Nephron progenitor cell (in vitro differentiated cells): ENCODE measurements around the gene CREB3L2.

Experiments used
- DNase-seq: peaks from one replicate; pipeline ENCODE4 v3.0.0; 2021
- H3K27ac Mint-ChIP-seq: 2 replicates; pipeline ENCODE4 v1.8.0; 2021; ENCODE audit warnings: mild to moderate bottlenecking, moderate library complexity, mixed read lengths
- H3K27me3 Mint-ChIP-seq: 2 replicates; pipeline ENCODE4 v1.8.0; 2021; ENCODE audit warnings: mild to moderate bottlenecking, low read depth, mixed read lengths; ENCODE audit not compliant: poor library complexity
- H3K36me3 Mint-ChIP-seq: 2 replicates; pipeline ENCODE4 v1.8.0; 2021; ENCODE audit warnings: low read depth, mixed read lengths
- H3K4me1 Mint-ChIP-seq: 2 replicates; pipeline ENCODE4 v1.8.0; 2021; ENCODE audit warnings: mixed read lengths
- H3K4me3 Mint-ChIP-seq: 2 replicates; pipeline ENCODE4 v1.8.0; 2021; ENCODE audit warnings: mild to moderate bottlenecking, moderate library complexity, mixed read lengths
- H3K9me3 Mint-ChIP-seq: 2 replicates; pipeline ENCODE4 v1.8.0; 2021; ENCODE audit warnings: mild to moderate bottlenecking, moderate library complexity, mixed read lengths
- TF ChIP-seq, protein P1 (sequence below): fragments of 200-600 bp; sonication (generic); IDR thresholded peaks from 2 replicates; pipeline ENCODE4 v1.5.0; 2021; ENCODE audit warnings: antibody characterized with exemption

The CREB3L2 gene

DNA sequence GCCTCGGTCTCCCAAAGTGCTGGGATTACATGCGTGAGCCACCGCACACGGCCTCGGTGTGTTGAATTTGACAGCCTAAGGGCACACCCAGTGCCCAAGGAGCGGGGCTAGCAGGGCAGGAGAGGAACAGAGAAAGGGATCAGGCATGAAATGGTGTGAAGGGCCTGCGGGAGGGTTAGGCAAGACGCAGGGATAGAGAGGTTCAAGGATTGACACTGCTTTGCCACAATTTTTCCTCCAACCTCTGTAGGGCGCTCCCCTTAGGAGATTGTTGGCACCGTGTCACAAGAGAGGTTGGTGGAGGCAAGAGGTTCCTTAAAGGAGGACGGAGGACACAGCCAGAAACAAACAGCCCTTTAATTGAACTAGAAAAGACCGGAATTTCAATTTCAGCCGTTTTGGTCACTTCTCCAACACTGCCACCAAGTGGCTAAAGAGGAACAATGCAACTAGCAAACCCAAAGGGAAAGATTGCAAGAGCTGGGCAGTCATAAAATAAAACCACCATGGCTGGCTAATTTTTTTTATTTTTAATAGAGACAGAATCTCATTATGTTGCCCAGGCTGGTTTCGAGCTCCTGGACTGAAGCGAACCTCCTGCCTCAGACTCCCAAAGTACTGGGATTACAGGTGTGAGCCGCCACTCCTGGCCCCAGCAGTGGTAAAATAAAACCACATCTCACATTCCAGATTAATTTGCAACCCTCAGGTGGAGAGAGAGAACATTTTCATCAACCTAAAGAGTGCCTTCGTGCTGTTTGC, 6.9 kb upstream of the CREB3L2 start:
- peak; percentile 33 for DNase-seq
- H3K4me1 Mint-ChIP-seq, result peaks cover 13% of the 10 kb centered on the region
- no peaks in the 10 kb centered on the region for H3K9me3 Mint-ChIP-seq
- no peak overlapping the region for H3K4me3 Mint-ChIP-seq
- H3K27ac Mint-ChIP-seq, result no peak overlapping the region
- TF ChIP-seq, protein P1, sequence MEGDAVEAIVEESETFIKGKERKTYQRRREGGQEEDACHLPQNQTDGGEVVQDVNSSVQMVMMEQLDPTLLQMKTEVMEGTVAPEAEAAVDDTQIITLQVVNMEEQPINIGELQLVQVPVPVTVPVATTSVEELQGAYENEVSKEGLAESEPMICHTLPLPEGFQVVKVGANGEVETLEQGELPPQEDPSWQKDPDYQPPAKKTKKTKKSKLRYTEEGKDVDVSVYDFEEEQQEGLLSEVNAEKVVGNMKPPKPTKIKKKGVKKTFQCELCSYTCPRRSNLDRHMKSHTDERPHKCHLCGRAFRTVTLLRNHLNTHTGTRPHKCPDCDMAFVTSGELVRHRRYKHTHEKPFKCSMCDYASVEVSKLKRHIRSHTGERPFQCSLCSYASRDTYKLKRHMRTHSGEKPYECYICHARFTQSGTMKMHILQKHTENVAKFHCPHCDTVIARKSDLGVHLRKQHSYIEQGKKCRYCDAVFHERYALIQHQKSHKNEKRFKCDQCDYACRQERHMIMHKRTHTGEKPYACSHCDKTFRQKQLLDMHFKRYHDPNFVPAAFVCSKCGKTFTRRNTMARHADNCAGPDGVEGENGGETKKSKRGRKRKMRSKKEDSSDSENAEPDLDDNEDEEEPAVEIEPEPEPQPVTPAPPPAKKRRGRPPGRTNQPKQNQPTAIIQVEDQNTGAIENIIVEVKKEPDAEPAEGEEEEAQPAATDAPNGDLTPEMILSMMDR, result peak; percentile 79
- peaks cover 3% of the 10 kb centered on the region for H3K27me3 Mint-ChIP-seq
- no peaks in the 10 kb centered on the region for H3K36me3 Mint-ChIP-seq

DNA sequence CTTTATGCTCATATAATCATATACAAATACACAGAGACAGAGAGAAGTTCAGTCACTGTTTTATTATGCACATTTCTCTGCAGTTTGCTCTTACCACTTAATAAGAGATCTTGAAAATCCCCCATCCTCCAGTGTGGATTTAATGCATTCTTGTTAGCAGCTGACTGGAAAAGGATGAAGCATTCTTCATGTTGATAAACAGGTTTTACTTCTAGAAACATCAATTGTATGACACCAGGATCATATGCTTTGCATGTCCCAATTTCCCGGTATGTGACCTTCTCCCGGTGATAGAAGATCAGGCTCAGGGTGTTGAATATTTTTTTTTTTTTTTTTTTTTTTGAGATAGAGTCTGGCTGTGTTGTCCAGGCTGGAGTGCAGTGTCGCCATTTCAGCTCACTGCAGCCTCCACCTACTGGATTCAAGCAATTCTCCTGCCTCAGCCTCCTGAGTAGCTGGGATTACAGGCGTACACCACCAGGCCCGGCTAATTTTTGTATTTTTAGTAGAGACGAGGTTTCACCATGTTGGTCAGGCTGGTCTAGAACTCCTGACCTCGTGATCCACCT, 6.2 kb upstream of the CREB3L2 start:
- DNase-seq, result no peak
- Mint-ChIP-seq H3K27ac (no peak overlapping the region), H3K9me3 (no peaks in the 10 kb centered on the region), H3K36me3 (no peaks in the 10 kb centered on the region), H3K27me3 (peaks cover 3% of the 10 kb centered on the region), H3K4me1 (peaks cover 15% of the 10 kb centered on the region), H3K4me3 (no peak overlapping the region)
- TF ChIP-seq, protein P1, result no peak

DNA sequence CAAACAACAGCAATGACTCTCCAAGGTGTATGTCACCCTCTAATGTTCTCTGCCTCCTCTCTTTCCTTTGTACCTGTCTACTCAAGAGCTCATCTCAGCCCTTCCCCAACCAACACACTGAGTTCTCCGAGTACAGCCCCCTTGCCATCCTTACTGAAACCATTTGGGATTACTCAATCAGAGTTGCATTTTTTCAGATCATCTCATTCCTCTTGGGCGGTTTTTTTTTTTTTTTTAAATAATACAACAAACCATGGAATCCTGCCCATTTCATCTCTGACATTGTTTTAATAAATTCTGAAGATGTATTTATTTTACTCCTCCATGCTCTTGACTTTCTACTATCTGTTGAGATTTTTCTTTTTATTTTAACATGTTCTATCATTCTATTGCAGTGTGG, 4.2 kb upstream of the CREB3L2 start:
- no peaks in the 10 kb centered on the region for H3K9me3 Mint-ChIP-seq
- H3K36me3 Mint-ChIP-seq, result no peaks in the 10 kb centered on the region
- TF ChIP-seq, protein P1, result no peak
- H3K4me1 Mint-ChIP-seq, result peaks cover 20% of the 10 kb centered on the region
- DNase-seq, result no peak
- no peak overlapping the region for H3K4me3 Mint-ChIP-seq
- peak overlapping the region; percentile 31 for H3K27ac Mint-ChIP-seq
- H3K27me3 Mint-ChIP-seq, result no peaks in the 10 kb centered on the region

DNA sequence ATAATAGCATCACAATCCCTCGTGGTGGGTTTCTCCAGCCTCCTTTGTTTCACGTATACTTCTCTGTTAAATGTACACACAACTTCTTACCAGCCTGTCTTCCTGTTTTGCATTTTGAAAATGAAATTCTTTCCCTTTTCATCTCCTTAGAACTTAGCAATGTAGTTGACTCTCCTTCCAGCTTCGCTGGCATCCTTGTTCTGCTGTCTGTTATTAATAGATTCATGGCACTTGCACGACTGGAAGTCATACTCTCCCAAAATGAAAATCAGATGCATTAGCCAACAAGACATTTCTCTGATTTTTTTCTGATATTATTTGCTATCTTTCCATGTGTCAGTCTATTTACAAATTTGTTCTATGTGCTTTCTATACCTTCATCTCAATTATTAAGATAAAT, 3.0 kb upstream of the CREB3L2 start:
- H3K36me3 Mint-ChIP-seq, result no peaks in the 10 kb centered on the region
- TF ChIP-seq, protein P1, result no peak
- H3K27ac Mint-ChIP-seq, result no peak overlapping the region
- DNase-seq, result no peak
- peaks cover 28% of the 10 kb centered on the region for H3K4me1 Mint-ChIP-seq
- no peak overlapping the region for H3K4me3 Mint-ChIP-seq
- no peaks in the 10 kb centered on the region for H3K27me3 Mint-ChIP-seq
- no peaks in the 10 kb centered on the region for H3K9me3 Mint-ChIP-seq

DNA sequence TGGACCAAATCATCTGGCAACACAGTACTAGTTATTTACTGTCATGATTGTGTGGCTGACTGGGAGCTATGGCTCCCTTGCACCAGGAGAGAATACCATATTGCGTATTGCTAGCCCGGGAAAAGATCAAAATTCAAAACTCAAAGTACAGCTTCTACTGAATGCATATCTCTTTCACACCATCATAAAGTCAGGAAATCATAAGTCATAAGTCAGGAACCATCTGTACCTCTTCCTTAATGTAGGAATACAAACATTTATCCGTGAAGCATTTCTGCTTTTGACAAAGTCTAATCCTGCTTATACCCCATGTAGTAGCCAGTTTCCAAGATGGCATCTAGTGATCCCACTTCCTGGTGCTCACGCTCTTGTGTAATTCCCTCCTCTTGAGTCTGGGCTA, 2.2 kb upstream of the CREB3L2 start:
- TF ChIP-seq, protein P1, result no peak

DNA sequence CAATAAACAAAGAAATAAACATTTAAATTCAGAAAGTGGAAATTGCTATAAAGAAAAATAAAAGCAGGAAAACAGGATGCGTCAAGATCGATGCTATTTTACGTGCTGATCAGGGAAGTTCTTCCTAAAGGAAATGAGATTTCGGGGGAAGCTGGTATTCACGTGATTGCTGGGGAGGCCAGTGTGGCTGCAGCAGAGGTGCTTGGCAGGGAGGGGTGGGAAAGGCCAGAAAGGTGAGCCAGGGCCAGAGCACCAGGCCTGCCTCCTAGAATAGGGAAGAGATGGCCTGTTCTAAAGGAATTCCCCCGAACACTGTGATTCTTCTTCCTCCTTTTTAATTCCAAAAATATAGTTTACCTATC, 923 bp upstream of the CREB3L2 start:
- Mint-ChIP-seq H3K4me1 (peaks cover 45% of the 10 kb centered on the region), H3K9me3 (no peaks in the 10 kb centered on the region), H3K27ac (no peak overlapping the region), H3K36me3 (peaks cover 13% of the 10 kb centered on the region), H3K27me3 (no peaks in the 10 kb centered on the region), H3K4me3 (peak overlapping the region; percentile 97)
- DNase-seq, result no peak
- TF ChIP-seq, protein P1, result no peak

More for the DNA sequence above, 2.2 kb upstream of the CREB3L2 start:
- DNase-seq, result no peak
- Mint-ChIP-seq H3K27ac (no peak overlapping the region), H3K4me1 (peaks cover 37% of the 10 kb centered on the region), H3K4me3 (no peak overlapping the region), H3K9me3 (no peaks in the 10 kb centered on the region), H3K36me3 (peaks cover 3% of the 10 kb centered on the region), H3K27me3 (no peaks in the 10 kb centered on the region)
